ENCODE data around the gene SOCS6.
"Not testable (repeated sequence)": the region's sequence is repeated elsewhere in the genome, so short reads cannot be mapped to it uniquely, and the experiment has no call there.

The SOCS6 gene

GRCh38 chr18:70354080-70354479 is 65.2 kb downstream of the SOCS6 start:
- Histone ChIP-seq H3K4me1 (ENCODE audit: low read length) (no peaks in the 10 kb centered on the region), H3K4me2 (ENCODE audit: low read depth, low read length) (no peak overlapping the region), H3K9me2 (replicated peaks; ENCODE audit: insufficient read depth, low read length) (no peaks in the 10 kb centered on the region), H3F3A (ENCODE audit: insufficient read depth, low read length) (no peaks in the 10 kb centered on the region), H3K9me3 (replicated peaks; ENCODE audit: insufficient read depth, low read length) (no peaks in the 10 kb centered on the region), H2AFZ (ENCODE audit: low read length) (no peak overlapping the region), H3K4me3 (ENCODE audit: low read length) (no peak overlapping the region), H3K27ac (ENCODE audit: low read length) (no peak overlapping the region), H4K20me1 (ENCODE audit: insufficient read depth, low read length) (no peaks in the 10 kb centered on the region), H3K27me3 (replicated peaks; ENCODE audit: insufficient read depth, low read length) (no peaks in the 10 kb centered on the region), H3K79me2 (ENCODE audit: low read length) (no peaks in the 10 kb centered on the region), H3K9ac (ENCODE audit: low read length) (no peak overlapping the region), H3K36me3 (replicated peaks; ENCODE audit: insufficient read depth, low read length) (no peaks in the 10 kb centered on the region)
- DNase-seq, result no peak
- TF ChIP-seq, protein P1, sequence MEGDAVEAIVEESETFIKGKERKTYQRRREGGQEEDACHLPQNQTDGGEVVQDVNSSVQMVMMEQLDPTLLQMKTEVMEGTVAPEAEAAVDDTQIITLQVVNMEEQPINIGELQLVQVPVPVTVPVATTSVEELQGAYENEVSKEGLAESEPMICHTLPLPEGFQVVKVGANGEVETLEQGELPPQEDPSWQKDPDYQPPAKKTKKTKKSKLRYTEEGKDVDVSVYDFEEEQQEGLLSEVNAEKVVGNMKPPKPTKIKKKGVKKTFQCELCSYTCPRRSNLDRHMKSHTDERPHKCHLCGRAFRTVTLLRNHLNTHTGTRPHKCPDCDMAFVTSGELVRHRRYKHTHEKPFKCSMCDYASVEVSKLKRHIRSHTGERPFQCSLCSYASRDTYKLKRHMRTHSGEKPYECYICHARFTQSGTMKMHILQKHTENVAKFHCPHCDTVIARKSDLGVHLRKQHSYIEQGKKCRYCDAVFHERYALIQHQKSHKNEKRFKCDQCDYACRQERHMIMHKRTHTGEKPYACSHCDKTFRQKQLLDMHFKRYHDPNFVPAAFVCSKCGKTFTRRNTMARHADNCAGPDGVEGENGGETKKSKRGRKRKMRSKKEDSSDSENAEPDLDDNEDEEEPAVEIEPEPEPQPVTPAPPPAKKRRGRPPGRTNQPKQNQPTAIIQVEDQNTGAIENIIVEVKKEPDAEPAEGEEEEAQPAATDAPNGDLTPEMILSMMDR (IDR thresholded peaks at IDR 0.05; ENCODE audit: low read length), result no peak
- no peak for TF ChIP-seq EZH2phosphoT487 (IDR thresholded peaks at IDR 0.05; ENCODE audit: low read length)
- no peak for TF ChIP-seq EZH2 (optimal IDR thresholded peaks at IDR 0.05; ENCODE audit: low read depth, low read length)

GRCh38 chr18:70354771-70355170 is 65.9 kb downstream of the SOCS6 start:
- H3K36me3 ChIP-seq (replicated peaks; ENCODE audit: insufficient read depth, low read length), result no peaks in the 10 kb centered on the region
- no peaks in the 10 kb centered on the region for H3K79me2 ChIP-seq (ENCODE audit: low read length)
- no peak overlapping the region for H2AFZ ChIP-seq (ENCODE audit: low read length)
- no peak overlapping the region for H3K4me3 ChIP-seq (ENCODE audit: low read length)
- no peaks in the 10 kb centered on the region for H3K27me3 ChIP-seq (replicated peaks; ENCODE audit: insufficient read depth, low read length)
- H3K9ac ChIP-seq (ENCODE audit: low read length), result no peak overlapping the region
- no peaks in the 10 kb centered on the region for H3K9me2 ChIP-seq (replicated peaks; ENCODE audit: insufficient read depth, low read length)
- no peaks in the 10 kb centered on the region for H4K20me1 ChIP-seq (ENCODE audit: insufficient read depth, low read length)
- no peaks in the 10 kb centered on the region for H3K4me1 ChIP-seq (ENCODE audit: low read length)
- TF ChIP-seq, protein P1 (IDR thresholded peaks at IDR 0.05; ENCODE audit: low read length), result no peak
- no peak for TF ChIP-seq EZH2phosphoT487 (IDR thresholded peaks at IDR 0.05; ENCODE audit: low read length)
- TF ChIP-seq EZH2 (optimal IDR thresholded peaks at IDR 0.05; ENCODE audit: low read depth, low read length), result no peak
- no peaks in the 10 kb centered on the region for H3K9me3 ChIP-seq (replicated peaks; ENCODE audit: insufficient read depth, low read length)
- no peak overlapping the region for H3K27ac ChIP-seq (ENCODE audit: low read length)
- no peak overlapping the region for H3K4me2 ChIP-seq (ENCODE audit: low read depth, low read length)
- no peaks in the 10 kb centered on the region for H3F3A ChIP-seq (ENCODE audit: insufficient read depth, low read length)
- no peak for DNase-seq

- TF ChIP-seq EZH2phosphoT487 (IDR thresholded peaks at IDR 0.05; ENCODE audit: low read length) (no peak), EZH2 (optimal IDR thresholded peaks at IDR 0.05; ENCODE audit: low read depth, low read length) (no peak)
- TF ChIP-seq, protein P1 (IDR thresholded peaks at IDR 0.05; ENCODE audit: low read length), result no peak
- Histone ChIP-seq H3K4me1 (ENCODE audit: low read length) (no peaks in the 10 kb centered on the region), H4K20me1 (ENCODE audit: insufficient read depth, low read length) (no peaks in the 10 kb centered on the region), H3K4me3 (ENCODE audit: low read length) (no peak overlapping the region), H2AFZ (ENCODE audit: low read length) (no peak overlapping the region), H3K79me2 (ENCODE audit: low read length) (no peaks in the 10 kb centered on the region), H3K27ac (ENCODE audit: low read length) (no peak overlapping the region), H3K36me3 (replicated peaks; ENCODE audit: insufficient read depth, low read length) (no peaks in the 10 kb centered on the region), H3K4me2 (ENCODE audit: low read depth, low read length) (no peak overlapping the region), H3K9me2 (replicated peaks; ENCODE audit: insufficient read depth, low read length) (no peaks in the 10 kb centered on the region), H3K9ac (ENCODE audit: low read length) (no peak overlapping the region), H3K9me3 (replicated peaks; ENCODE audit: insufficient read depth, low read length) (no peaks in the 10 kb centered on the region), H3K27me3 (replicated peaks; ENCODE audit: insufficient read depth, low read length) (no peaks in the 10 kb centered on the region), H3F3A (ENCODE audit: insufficient read depth, low read length) (no peaks in the 10 kb centered on the region)
- no peak for DNase-seq
Measured at GRCh38 chr18:70355620-70356385, 67.0 kb downstream of the SOCS6 start.

- not testable (repeated sequence) for H3K27ac ChIP-seq (ENCODE audit: low read length); H3K4me3 ChIP-seq (ENCODE audit: low read length); H3F3A ChIP-seq (ENCODE audit: insufficient read depth, low read length); H3K79me2 ChIP-seq (ENCODE audit: low read length); H4K20me1 ChIP-seq (ENCODE audit: insufficient read depth, low read length); H3K36me3 ChIP-seq (replicated peaks; ENCODE audit: insufficient read depth, low read length); H3K4me2 ChIP-seq (ENCODE audit: low read depth, low read length); H3K27me3 ChIP-seq (replicated peaks; ENCODE audit: insufficient read depth, low read length); H3K9me2 ChIP-seq (replicated peaks; ENCODE audit: insufficient read depth, low read length); H3K9ac ChIP-seq (ENCODE audit: low read length); H3K9me3 ChIP-seq (replicated peaks; ENCODE audit: insufficient read depth, low read length); H2AFZ ChIP-seq (ENCODE audit: low read length); DNase-seq; H3K4me1 ChIP-seq (ENCODE audit: low read length)
Measured at GRCh38 chr18:70358105-70358406, 69.2 kb downstream of the SOCS6 start.
